Measurements from ENCODE around the gene PRKG2. TPM values are rescaled to one million over a fixed set of nuclear protein-coding genes. Genes with fewer than 3 reads are reported as not detected.

The PRKG2 gene
- total RNA-seq, 1 donor from 2014 or later: 0.72 TPM

GRCh38 chr4:81137894-81138293 is 77.1 kb downstream of the PRKG2 start:
- H3K9me3 Mint-ChIP-seq (ENCODE audit: unreplicated experiment): no peaks in the 10 kb centered on the region
- H3K27ac Mint-ChIP-seq (ENCODE audit: unreplicated experiment): no peak overlapping the region
- no peak overlapping the region for H3K4me3 Mint-ChIP-seq (ENCODE audit: unreplicated experiment)
- TF ChIP-seq CTCF (IDR thresholded peaks at IDR 0.05; ENCODE audit: unreplicated experiment): no peak
- no peak for DNase-seq (ENCODE audit: low spot score)
- no peaks in the 10 kb centered on the region for H3K27me3 Mint-ChIP-seq (ENCODE audit: unreplicated experiment)
- no peaks in the 10 kb centered on the region for H3K4me1 Mint-ChIP-seq (ENCODE audit: unreplicated experiment)
- no peaks in the 10 kb centered on the region for H3K36me3 Mint-ChIP-seq (ENCODE audit: low read depth, unreplicated experiment)

DNA sequence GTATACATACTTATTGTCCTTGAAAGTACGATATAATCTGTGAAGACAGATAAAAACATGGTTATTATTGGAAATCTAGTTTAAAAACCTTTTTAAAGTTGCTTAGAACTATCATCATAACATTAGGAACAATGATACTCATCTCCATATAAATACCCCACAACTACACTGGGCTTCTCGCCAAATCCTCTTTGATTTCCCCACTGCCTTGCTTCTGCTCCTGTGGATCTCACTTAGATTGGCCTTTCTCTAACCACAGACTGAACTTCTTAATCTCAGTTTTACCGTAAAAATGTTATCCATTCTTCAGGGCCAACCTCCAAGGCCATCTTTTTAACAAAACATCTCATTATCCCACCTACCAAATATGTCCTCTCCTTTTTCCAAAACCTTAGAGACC is 77.6 kb downstream of the PRKG2 start:
- Mint-ChIP-seq H3K4me1 (ENCODE audit: unreplicated experiment) (no peaks in the 10 kb centered on the region), H3K27ac (ENCODE audit: unreplicated experiment) (no peak overlapping the region), H3K4me3 (ENCODE audit: unreplicated experiment) (no peak overlapping the region), H3K36me3 (ENCODE audit: low read depth, unreplicated experiment) (no peaks in the 10 kb centered on the region), H3K27me3 (ENCODE audit: unreplicated experiment) (no peaks in the 10 kb centered on the region), H3K9me3 (ENCODE audit: unreplicated experiment) (no peaks in the 10 kb centered on the region)
- no peak for DNase-seq (ENCODE audit: low spot score)
- no peak for TF ChIP-seq CTCF (IDR thresholded peaks at IDR 0.05; ENCODE audit: unreplicated experiment)

DNA sequence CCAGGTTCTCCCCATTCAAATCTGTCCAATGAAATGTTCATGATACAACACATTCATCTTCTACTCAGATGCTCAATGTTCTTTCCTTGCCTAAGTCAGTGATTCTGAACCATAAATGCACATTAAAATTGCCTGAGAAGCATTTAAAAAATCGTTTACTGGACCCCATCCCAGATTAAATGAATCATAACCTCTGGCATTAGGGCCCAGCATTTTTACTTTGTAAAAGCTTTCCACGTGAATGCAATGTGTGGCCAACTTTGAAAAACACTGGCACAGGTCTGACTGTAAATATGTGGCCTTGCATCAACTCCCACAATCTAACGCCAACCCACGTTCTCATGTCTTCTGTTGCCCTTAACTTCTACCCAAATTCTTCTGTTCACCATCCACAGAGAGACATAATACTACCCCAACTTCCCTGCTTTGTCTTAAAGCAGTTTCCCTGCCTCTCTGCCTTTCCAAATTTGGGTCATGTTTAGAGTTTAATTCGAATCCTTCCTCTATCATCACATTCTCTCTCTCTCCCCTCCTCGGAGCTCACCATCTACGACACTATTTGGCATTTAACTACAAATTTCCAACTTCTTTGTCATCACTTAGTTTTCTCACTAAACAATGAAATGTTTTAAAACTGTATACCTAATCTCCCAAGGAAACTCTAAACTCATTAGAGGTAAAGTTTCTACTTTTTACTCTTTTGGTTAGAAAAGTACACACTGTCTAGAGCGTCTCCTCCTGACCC is 78.7 kb downstream of the PRKG2 start:
- no peaks in the 10 kb centered on the region for H3K36me3 Mint-ChIP-seq (ENCODE audit: low read depth, unreplicated experiment)
- H3K9me3 Mint-ChIP-seq (ENCODE audit: unreplicated experiment): no peaks in the 10 kb centered on the region
- H3K27ac Mint-ChIP-seq (ENCODE audit: unreplicated experiment): no peak overlapping the region
- no peak for DNase-seq (ENCODE audit: low spot score)
- TF ChIP-seq CTCF (IDR thresholded peaks at IDR 0.05; ENCODE audit: unreplicated experiment): no peak
- H3K4me1 Mint-ChIP-seq (ENCODE audit: unreplicated experiment): no peaks in the 10 kb centered on the region
- no peaks in the 10 kb centered on the region for H3K27me3 Mint-ChIP-seq (ENCODE audit: unreplicated experiment)
- H3K4me3 Mint-ChIP-seq (ENCODE audit: unreplicated experiment): no peak overlapping the region

- no peaks in the 10 kb centered on the region for H3K36me3 Mint-ChIP-seq (ENCODE audit: low read depth, unreplicated experiment)
- H3K9me3 Mint-ChIP-seq (ENCODE audit: unreplicated experiment): no peaks in the 10 kb centered on the region
- no peak overlapping the region for H3K27ac Mint-ChIP-seq (ENCODE audit: unreplicated experiment)
- no peak overlapping the region for H3K4me3 Mint-ChIP-seq (ENCODE audit: unreplicated experiment)
- no peaks in the 10 kb centered on the region for H3K27me3 Mint-ChIP-seq (ENCODE audit: unreplicated experiment)
- no peak for DNase-seq (ENCODE audit: low spot score)
- no peak for TF ChIP-seq CTCF (IDR thresholded peaks at IDR 0.05; ENCODE audit: unreplicated experiment)
- no peaks in the 10 kb centered on the region for H3K4me1 Mint-ChIP-seq (ENCODE audit: unreplicated experiment)
Measured at GRCh38 chr4:81135501-81135900, 79.5 kb downstream of the PRKG2 start.

DNA sequence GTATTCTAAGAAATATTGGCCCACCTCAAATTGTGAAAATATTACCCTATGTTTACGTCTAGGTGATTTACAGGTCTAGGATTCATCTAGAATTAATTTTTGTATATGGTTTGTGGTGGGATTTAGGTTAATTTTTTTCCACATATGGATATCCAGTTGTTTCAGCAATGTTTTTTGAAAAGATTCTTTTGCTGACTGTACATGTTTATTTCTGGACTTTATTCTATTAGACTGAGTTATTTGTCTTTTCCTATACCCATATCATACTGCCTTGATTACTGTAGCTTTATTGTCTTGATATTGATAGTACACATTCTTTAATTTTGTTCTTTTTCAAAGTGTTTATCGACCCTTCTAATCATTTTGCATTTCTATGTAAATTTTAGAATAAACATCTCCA is 83.5 kb downstream of the PRKG2 start:
- H3K27me3 Mint-ChIP-seq (ENCODE audit: unreplicated experiment): no peaks in the 10 kb centered on the region
- H3K27ac Mint-ChIP-seq (ENCODE audit: unreplicated experiment): no peak overlapping the region
- H3K36me3 Mint-ChIP-seq (ENCODE audit: low read depth, unreplicated experiment): no peaks in the 10 kb centered on the region
- DNase-seq (ENCODE audit: low spot score): no peak
- no peak for TF ChIP-seq CTCF (IDR thresholded peaks at IDR 0.05; ENCODE audit: unreplicated experiment)
- no peak overlapping the region for H3K4me3 Mint-ChIP-seq (ENCODE audit: unreplicated experiment)
- H3K4me1 Mint-ChIP-seq (ENCODE audit: unreplicated experiment): no peaks in the 10 kb centered on the region
- H3K9me3 Mint-ChIP-seq (ENCODE audit: unreplicated experiment): no peaks in the 10 kb centered on the region
